Endothelial cell of umbilical vein (primary cell): ENCODE data around the gene QPCT. TPM values are rescaled to one million over a fixed set of nuclear protein-coding genes. Genes with fewer than 3 reads are reported as not detected.

ENCODE experiments used
- BruUV-seq: library from RNA; stranded (reverse); fragments of 400-500 nt; replicated peaks from 2 replicates; lab custom pipeline; 2021; lab: Mats Ljungman, UMichigan
- CTCF ChIA-PET: fragments of 300-600, 350-600 bp; sonication (Branson Sonifier 250); formaldehyde crosslinking; loops from one replicate; lab custom pipeline; 2021; ENCODE audit warnings: antibody characterized with exemption, inconsistent platforms; lab: Charles Lee
- POLR2A ChIA-PET: fragments of 300-600, 350-600 bp; sonication (Branson Sonifier 250); formaldehyde crosslinking; loops from one replicate; lab custom pipeline; 2021; ENCODE audit warnings: antibody characterized with exemption, inconsistent platforms; lab: Charles Lee
- DNase-seq: peaks from one replicate; pipeline ENCODE4 v3.0.0-alpha.2; 2011; ENCODE audit warnings: low read depth, low spot score
- FAIRE-seq: peaks from 2 replicates; lab custom pipeline; 2011; peaks lifted over from hg19 to GRCh38; lab: Jason Lieb, UNC
- H2AFZ ChIP-seq: 2 replicates; pipeline ENCODE4 v1.6.0; 2012; ENCODE audit warnings: low read depth, low read length, control low read depth, inconsistent platforms
- H3K27ac ChIP-seq: 2 replicates; pipeline ENCODE4 v1.5.1; 2011; ENCODE audit warnings: low read depth, mild to moderate bottlenecking, control low read depth, low read length, moderate library complexity; ENCODE audit not compliant: insufficient read depth
- H3K27me3 ChIP-seq, 2 experiments: 2 replicates each; pipeline versions ENCODE4 v1.6.0 to v1.6.1; 2011; ENCODE audit warnings: low read length in 2 of 2, mixed read lengths in 1 of 2; ENCODE audit not compliant: control insufficient read depth in 2 of 2, insufficient read depth in 2 of 2
- H3K36me3 ChIP-seq, 2 experiments: 2 replicates in 1 of 2; 3 replicates in 1 of 2; pipeline ENCODE4 v1.5.1; 2011; ENCODE audit warnings: low read length in 2 of 2, mild to moderate bottlenecking in 1 of 2, moderate library complexity in 1 of 2; ENCODE audit not compliant: control insufficient read depth in 2 of 2, insufficient read depth in 2 of 2; ENCODE audit errors: extremely low read depth in 1 of 2
- H3K4me1 ChIP-seq: 3 replicates; pipeline ENCODE4 v1.5.1; 2011; ENCODE audit warnings: mild to moderate bottlenecking, low read length; ENCODE audit not compliant: control insufficient read depth, insufficient read depth; ENCODE audit errors: extremely low read depth
- H3K4me2 ChIP-seq: 2 replicates; pipeline ENCODE4 v1.6.1; 2011; ENCODE audit warnings: low read length, control low read depth, mixed read lengths; ENCODE audit not compliant: insufficient read depth
- H3K4me3 ChIP-seq, 3 experiments: fragments of 200-600 bp in 1 of 3; sonication (generic), shearing (Covaris generic) in 1 of 3; replicated peaks in 1 of 3; 2 replicates each; pipeline ENCODE4 v1.5.1; 2011 to 2016; ENCODE audit warnings: control low read depth in 3 of 3, low read length in 3 of 3, mild to moderate bottlenecking in 2 of 3, inconsistent platforms in 1 of 3, low read depth in 1 of 3, moderate library complexity in 1 of 3; ENCODE audit not compliant: insufficient read depth in 1 of 3
- H3K79me2 ChIP-seq: 2 replicates; pipeline ENCODE4 v1.6.0; 2012; ENCODE audit warnings: low read length, inconsistent platforms; ENCODE audit not compliant: control insufficient read depth, insufficient read depth
- H3K9ac ChIP-seq: replicated peaks from 2 replicates; pipeline ENCODE3; 2011; ENCODE audit warnings: low read length, control low read depth; ENCODE audit not compliant: insufficient read depth; ENCODE audit errors: extremely low read depth
- H3K9me1 ChIP-seq: replicated peaks from 3 replicates; pipeline ENCODE4 v1.6.0; 2011; ENCODE audit warnings: mild to moderate bottlenecking, low read length; ENCODE audit not compliant: control insufficient read depth, insufficient read depth; ENCODE audit errors: extremely low read depth
- H3K9me3 ChIP-seq: replicated peaks from 2 replicates; pipeline ENCODE4 v1.5.1; 2012; ENCODE audit warnings: low read length, inconsistent platforms; ENCODE audit not compliant: control insufficient read depth, insufficient read depth
- H4K20me1 ChIP-seq: replicated peaks from 2 replicates; pipeline ENCODE3; 2011; ENCODE audit warnings: mild to moderate bottlenecking, low read length; ENCODE audit not compliant: control insufficient read depth, insufficient read depth; ENCODE audit errors: extremely low read depth
- EZH2 ChIP-seq: IDR thresholded peaks from 2 replicates; pipeline ENCODE4 v1.6.1; 2012; ENCODE audit warnings: borderline replicate concordance, low read depth, mild to moderate bottlenecking, moderate library complexity, low read length, inconsistent platforms; ENCODE audit not compliant: severe bottlenecking
- GATA2 ChIP-seq: IDR thresholded peaks from 2 replicates; pipeline ENCODE4 v1.7.0; 2011; ENCODE audit warnings: low read depth, mild to moderate bottlenecking, moderate library complexity, mixed read lengths, low read length; ENCODE audit not compliant: insufficient read length, insufficient read depth
- JUN ChIP-seq: IDR thresholded peaks from 2 replicates; pipeline ENCODE4 v1.6.1; 2011; ENCODE audit warnings: borderline replicate concordance, low read depth; ENCODE audit not compliant: insufficient read length, insufficient read depth
- MAX ChIP-seq: IDR thresholded peaks from 2 replicates; pipeline ENCODE4 v1.6.1; 2011; ENCODE audit not compliant: insufficient read depth, insufficient read length
- MYC ChIP-seq: IDR thresholded peaks from one replicate; pipeline ENCODE4 v1.6.1; 2011; ENCODE audit warnings: mild to moderate bottlenecking, low read depth, low read length
- POLR2A ChIP-seq: IDR thresholded peaks from 2 replicates; pipeline ENCODE4 v1.6.1; 2012; ENCODE audit warnings: low read depth, mild to moderate bottlenecking, control low read depth, low read length
- POLR2AphosphoS5 ChIP-seq: IDR thresholded peaks from 2 replicates; pipeline ENCODE4 v1.6.1; 2012; ENCODE audit warnings: low read depth, mild to moderate bottlenecking, control low read depth, low read length, moderate library complexity; ENCODE audit not compliant: insufficient read depth
- dilution Hi-C: fragments of 300-500 bp; cut with MboI; formaldehyde crosslinking; loops from one replicate; pipeline ENCODE4 v1.15.0; 2019; ENCODE audit warnings: low sequenced_read_pairs; ENCODE audit not compliant: extremely low pct_ligation_motif_present
- intact Hi-C: fragments of 100-400 bp; cut with micrococcal nuclease; formaldehyde crosslinking; loops from one replicate; pipeline ENCODE4 v1.10.0; 2022
- polyA plus RNA-seq, 4 experiments: library from polyadenylated mRNA; depleted of rRNA in 3 of 4; stranded (reverse) in 3 of 4; unstranded in 1 of 4; fragments of >200 nt; gene quantifications; 2 replicates each; pipeline versions ENCODE4 v1.2.1 to v1.2.3, GENCODE V29; 2011 to 2012; ENCODE audit warnings: missing spikeins in 1 of 4
- total RNA-seq: library from RNA; stranded (reverse); gene quantifications from 2 replicates; pipeline ENCODE4 v1.2.3, GENCODE V29; 2021
- TF ChIP-seq, protein P1 (sequence below), 2 donors: IDR thresholded peaks; 1 replicate in 1 of 2; 2 replicates in 1 of 2; pipeline ENCODE4 v1.5.1; 2011; ENCODE audit warnings: low read length in 2 of 2, mild to moderate bottlenecking in 2 of 2, moderate library complexity in 2 of 2, control low read depth in 1 of 2, inconsistent platforms in 1 of 2, low read depth in 1 of 2; ENCODE audit not compliant: insufficient read depth in 1 of 2; ENCODE audit errors: extremely low read depth in 1 of 2

Gene QPCT
- total and polyA plus RNA-seq, 2 donors (not counting 3 experiments of a cell fraction or from before 2014, with no cell fraction given), result 12.8 to 17.2 TPM

GRCh38 chr2:37316181-37316580, 28.2 kb upstream of the QPCT start:
- Histone ChIP-seq H3K79me2 (peaks cover 95% of the 10 kb centered on the region), H3K4me1 (no peaks in the 10 kb centered on the region), H3K9ac (no peak overlapping the region), H3K27ac (no peak overlapping the region), H2AFZ (no peak overlapping the region), H3K27me3 (no peaks in the 10 kb centered on the region), H3K4me2 (no peak overlapping the region), H3K9me1 (no peaks in the 10 kb centered on the region), H4K20me1 (peaks cover 10% of the 10 kb centered on the region), H3K36me3 (peaks cover 1 to 5% of the 10 kb centered on the region in 2 experiments), H3K4me3 (no peak overlapping the region), H3K9me3 (no peaks in the 10 kb centered on the region)
- dilution Hi-C loops, result no loop called here
- ChIA-PET CTCF (interaction anchor here (0.6 to 1.6 kb wide), 2 partner anchors 13 to 59 kb away, joined by 3 read pairs; no protein-coding TSS in a partner anchor), POLR2A (no interaction called here)
- no peak for TF ChIP-seq POLR2AphosphoS5
- TF ChIP-seq, protein P1, sequence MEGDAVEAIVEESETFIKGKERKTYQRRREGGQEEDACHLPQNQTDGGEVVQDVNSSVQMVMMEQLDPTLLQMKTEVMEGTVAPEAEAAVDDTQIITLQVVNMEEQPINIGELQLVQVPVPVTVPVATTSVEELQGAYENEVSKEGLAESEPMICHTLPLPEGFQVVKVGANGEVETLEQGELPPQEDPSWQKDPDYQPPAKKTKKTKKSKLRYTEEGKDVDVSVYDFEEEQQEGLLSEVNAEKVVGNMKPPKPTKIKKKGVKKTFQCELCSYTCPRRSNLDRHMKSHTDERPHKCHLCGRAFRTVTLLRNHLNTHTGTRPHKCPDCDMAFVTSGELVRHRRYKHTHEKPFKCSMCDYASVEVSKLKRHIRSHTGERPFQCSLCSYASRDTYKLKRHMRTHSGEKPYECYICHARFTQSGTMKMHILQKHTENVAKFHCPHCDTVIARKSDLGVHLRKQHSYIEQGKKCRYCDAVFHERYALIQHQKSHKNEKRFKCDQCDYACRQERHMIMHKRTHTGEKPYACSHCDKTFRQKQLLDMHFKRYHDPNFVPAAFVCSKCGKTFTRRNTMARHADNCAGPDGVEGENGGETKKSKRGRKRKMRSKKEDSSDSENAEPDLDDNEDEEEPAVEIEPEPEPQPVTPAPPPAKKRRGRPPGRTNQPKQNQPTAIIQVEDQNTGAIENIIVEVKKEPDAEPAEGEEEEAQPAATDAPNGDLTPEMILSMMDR (IDR thresholded peaks at IDR 0.05; ENCODE audit: extremely low read depth in 1 of 2, insufficient read depth in 1 of 2, low read depth in 1 of 2, low read length in 2 of 2), result no peak
- no peak for TF ChIP-seq MAX
- no peak for TF ChIP-seq GATA2
- no peak for TF ChIP-seq MYC
- no peak for TF ChIP-seq POLR2A
- no peak for TF ChIP-seq JUN
- TF ChIP-seq EZH2, result no peak
- intact Hi-C loops, result no loop called here
- no peak for DNase-seq
- no peak for FAIRE-seq
- BruUV-seq, result no TSS peak
